ENCODE results near the gene RINL. TPM values are rescaled to one million over a fixed set of nuclear protein-coding genes. Genes with fewer than 3 reads are reported as not detected.
"Not testable (repeated sequence)": the region's sequence is repeated elsewhere in the genome, so short reads cannot be mapped to it uniquely, and the experiment has no call there.

RINL gene
- polyA plus RNA-seq, 1 of the 3 experiments (the other 2 are of a cell fraction) = 3.8 TPM

GRCh38 chr19:38830039-38830733 lies 47.9 kb downstream of the RINL start:
- Histone ChIP-seq H3K9ac (no peak overlapping the region), H3K4me2 (peak overlapping the region; percentile 84), H3K9me3 (no peaks in the 10 kb centered on the region), H2AFZ (ENCODE audit: low read depth) (no peak overlapping the region), H3K27me3 (ENCODE audit: insufficient read depth) (no peaks in the 10 kb centered on the region), H3K79me2 (ENCODE audit: insufficient read depth) (peaks cover 13% of the 10 kb centered on the region; the same call in 1 of the 2 replicates), H3F3A (replicated peaks; ENCODE audit: insufficient read depth) (peaks cover 36% of the 10 kb centered on the region), H3K4me3 (ENCODE audit: low read depth in 2 of 2, low read length in 1 of 2) (peak overlapping the region in 1 of 2 experiments; percentile 64; a peak in 1 of 4 replicates), H3K27ac (ENCODE audit: low read depth in 2 of 2, low read length in 1 of 2) (no peak overlapping the region; a peak in 1 of 4 replicates), H3K9me2 (no peaks in the 10 kb centered on the region), H4K20me1 (ENCODE audit: insufficient read depth) (no peaks in the 10 kb centered on the region), H3K36me3 (replicated peaks in 1 of 2; ENCODE audit: control insufficient read depth in 1 of 2, insufficient read depth in 2 of 2, low read length in 1 of 2) (peaks cover 3 to 19% of the 10 kb centered on the region in 2 experiments), H3K4me1 (ENCODE audit: control insufficient read depth in 1 of 2, insufficient read depth in 2 of 2, low read depth in 1 of 2, low read length in 1 of 2) (peaks cover 9 to 28% of the 10 kb centered on the region in 2 experiments; a peak in 3 of 4 replicates)
- ChIA-PET CTCF (interaction anchor here (0.8 to 1.3 kb wide), 2 partner anchors 39 to 100 kb away, joined by 4 to 5 read pairs; partner anchors contain the start of genes MRPS12 and SARS2), POLR2A (interaction anchor here (1.9 kb wide), 1 partner anchor 33 kb away, joined by 10 read pairs; no protein-coding TSS in a partner anchor)
- no peak for TF ChIP-seq FOXJ3 (CRISPR knock-in tag; IDR thresholded peaks at IDR 0.05)
- no peak for TF ChIP-seq IRF3 (IDR thresholded peaks at IDR 0.05; ENCODE audit: low read depth, low read length)
- TF ChIP-seq EZH2phosphoT487 (IDR thresholded peaks at IDR 0.05; ENCODE audit: borderline replicate concordance, low read depth) = no peak
- no peak for TF ChIP-seq ZBTB33 (IDR thresholded peaks at IDR 0.05; ENCODE audit: borderline replicate concordance, low read depth)
- TF ChIP-seq EP300 (IDR thresholded peaks at IDR 0.05; ENCODE audit: borderline replicate concordance in 1 of 2, low read depth in 1 of 2, low read length in 1 of 2) = no peak
- no peak for TF ChIP-seq TEAD4 (IDR thresholded peaks at IDR 0.05; ENCODE audit: borderline replicate concordance, insufficient read depth)
- TF ChIP-seq POLR2AphosphoS5 (IDR thresholded peaks at IDR 0.05; ENCODE audit: low read depth, low read length) = no peak
- TF ChIP-seq RCOR1 (IDR thresholded peaks at IDR 0.05; ENCODE audit: low read length) = no peak
- WGBS (ENCODE audit: low lambda C conversion rate) = 90% methylated on average over 4 of the region's 4 CpGs
- DNase-seq = no peak

GRCh38 chr19:38829203-38829602 lies 48.9 kb downstream of the RINL start:
- DNase-seq = not testable (repeated sequence)

More at GRCh38 chr19:38829203-38829602, 48.9 kb downstream of the RINL start:
- H3K79me2 ChIP-seq (ENCODE audit: insufficient read depth) = peaks cover 13% of the 10 kb centered on the region; the same call in 1 of the 2 replicates
- H3F3A ChIP-seq (replicated peaks; ENCODE audit: insufficient read depth) = peaks cover 27% of the 10 kb centered on the region
- peaks cover 9 to 21% of the 10 kb centered on the region in 2 experiments; a peak in 3 of 4 replicates for H3K4me1 ChIP-seq (ENCODE audit: control insufficient read depth in 1 of 2, insufficient read depth in 2 of 2, low read depth in 1 of 2, low read length in 1 of 2)
- CTCF ChIA-PET; H3K4me3 ChIP-seq (ENCODE audit: low read depth in 2 of 2, low read length in 1 of 2); H3K9me3 ChIP-seq; H3K9ac ChIP-seq; H2AFZ ChIP-seq (ENCODE audit: low read depth); H3K27ac ChIP-seq (ENCODE audit: low read depth in 2 of 2, low read length in 1 of 2); H3K9me2 ChIP-seq; H3K4me2 ChIP-seq; H4K20me1 ChIP-seq (ENCODE audit: insufficient read depth); H3K27me3 ChIP-seq (ENCODE audit: insufficient read depth); POLR2A ChIA-PET: not testable (repeated sequence)
- WGBS (ENCODE audit: low lambda C conversion rate) = 95% methylated on average over 7 of the region's 7 CpGs
- H3K36me3 ChIP-seq (replicated peaks in 1 of 2; ENCODE audit: control insufficient read depth in 1 of 2, insufficient read depth in 2 of 2, low read length in 1 of 2) = peaks cover 3 to 19% of the 10 kb centered on the region in 2 experiments
